GM23248 (cell line): ENCODE results near the gene KIF25. TPM values are rescaled to one million over a fixed set of nuclear protein-coding genes. Genes with fewer than 3 reads are reported as not detected.
A peak's percentile ranks its signal among the peaks of the same experiment; 100 is the strongest.

Source experiments
- DNase-seq: peaks from one replicate; pipeline ENCODE4 v3.0.0-alpha.2; 2015
- H2AFZ ChIP-seq: fragments of 200-600 bp; sonication (generic); 2 replicates; pipeline ENCODE4 v1.6.1; 2016; ENCODE audit warnings: antibody characterized with exemption
- H3F3A ChIP-seq: fragments of 200-600 bp; sonication (generic); 2 replicates; pipeline ENCODE4 v1.6.1; 2016; ENCODE audit warnings: mild to moderate bottlenecking, antibody characterized with exemption, mixed run types; ENCODE audit not compliant: insufficient read depth
- H3K27ac ChIP-seq: fragments of 200-600 bp; sonication (generic); 2 replicates; pipeline ENCODE4 v1.5.1; 2016; ENCODE audit warnings: mild to moderate bottlenecking
- H3K27me3 ChIP-seq: fragments of 200-600 bp; sonication (generic); replicated peaks from 2 replicates; pipeline ENCODE4 v1.6.1; 2016; ENCODE audit warnings: mild to moderate bottlenecking; ENCODE audit not compliant: insufficient read depth
- H3K36me3 ChIP-seq: fragments of 200-600 bp; sonication (generic); 2 replicates; pipeline ENCODE4 v1.6.1; 2016; ENCODE audit warnings: low read depth, mild to moderate bottlenecking
- H3K4me1 ChIP-seq: fragments of 200-600 bp; sonication (generic); 2 replicates; pipeline ENCODE4 v1.6.1; 2016; ENCODE audit warnings: mild to moderate bottlenecking; ENCODE audit not compliant: insufficient read depth
- H3K4me2 ChIP-seq: fragments of 200-600 bp; sonication (generic); one replicate; pipeline ENCODE4 v1.6.1; 2016; ENCODE audit warnings: mild to moderate bottlenecking; ENCODE audit not compliant: unreplicated experiment
- H3K4me3 ChIP-seq: fragments of 200-600 bp; sonication (generic); 2 replicates; pipeline ENCODE4 v1.5.1; 2016; ENCODE audit warnings: mild to moderate bottlenecking
- H3K79me2 ChIP-seq: fragments of 200-600 bp; sonication (generic); 2 replicates; pipeline ENCODE4 v1.6.1; 2016; ENCODE audit warnings: mild to moderate bottlenecking; ENCODE audit not compliant: insufficient read depth
- H3K9ac ChIP-seq: fragments of 200-600 bp; sonication (generic); 2 replicates; pipeline ENCODE4 v1.6.1; 2016; ENCODE audit warnings: mild to moderate bottlenecking
- H3K9me2 ChIP-seq: fragments of 200-600 bp; sonication (generic); 2 replicates; pipeline ENCODE4 v1.6.1; 2016; ENCODE audit warnings: mixed run types, mild to moderate bottlenecking, moderate library complexity; ENCODE audit not compliant: insufficient read depth
- H3K9me3 ChIP-seq: fragments of 200-600 bp; sonication (generic); one replicate; pipeline ENCODE4 v1.6.1; 2017; ENCODE audit warnings: low read depth
- H4K20me1 ChIP-seq: fragments of 200-600 bp; sonication (generic); 2 replicates; pipeline ENCODE4 v1.6.0; 2016; ENCODE audit not compliant: insufficient read depth
- EZH2 ChIP-seq: fragments of 200-600 bp; sonication (generic); IDR thresholded peaks from 2 replicates; pipeline ENCODE4 v1.6.1; 2018; ENCODE audit warnings: antibody characterized with exemption, mild to moderate bottlenecking; ENCODE audit not compliant: insufficient read depth, poor library complexity, severe bottlenecking
- EZH2phosphoT487 ChIP-seq: fragments of 200-600 bp; sonication (generic); IDR thresholded peaks from 2 replicates; pipeline ENCODE4 v1.6.1; 2018; ENCODE audit warnings: antibody characterized with exemption, moderate library complexity, mild to moderate bottlenecking, low read depth; ENCODE audit not compliant: insufficient read depth
- WGBS, 2 experiments: methylation state at CpG; one replicate each; pipeline ENCODE4 v1.1.6; 2015 to 2017; ENCODE audit warnings: low lambda C conversion rate in 2 of 2, low coverage in 1 of 2; ENCODE audit errors: missing lambda C conversion rate in 2 of 2; 5-methylcytosine and 5-hydroxymethylcytosine counted together
- in situ Hi-C: fragments of 300-500 bp; cut with MboI; formaldehyde crosslinking; loops from 2 replicates; pipeline ENCODE4 v1.15.0; 2020
- polyA plus RNA-seq: library from polyadenylated mRNA; unstranded; fragments of >200 nt; fragmentation: Nextera tagmentation; extraction: Ambion mirVana; gene quantifications from 2 replicates; pipeline ENCODE4 v1.2.1, GENCODE V29; 2016
- total RNA-seq: library from RNA; depleted of rRNA; stranded (reverse); fragments of >200 nt; shearing (Covaris generic); gene quantifications from 2 replicates; pipeline ENCODE4 v1.2.3, GENCODE V29; 2014

Gene KIF25
- total and polyA plus RNA-seq, 2 experiments from 2014 or later = not detected

DNA sequence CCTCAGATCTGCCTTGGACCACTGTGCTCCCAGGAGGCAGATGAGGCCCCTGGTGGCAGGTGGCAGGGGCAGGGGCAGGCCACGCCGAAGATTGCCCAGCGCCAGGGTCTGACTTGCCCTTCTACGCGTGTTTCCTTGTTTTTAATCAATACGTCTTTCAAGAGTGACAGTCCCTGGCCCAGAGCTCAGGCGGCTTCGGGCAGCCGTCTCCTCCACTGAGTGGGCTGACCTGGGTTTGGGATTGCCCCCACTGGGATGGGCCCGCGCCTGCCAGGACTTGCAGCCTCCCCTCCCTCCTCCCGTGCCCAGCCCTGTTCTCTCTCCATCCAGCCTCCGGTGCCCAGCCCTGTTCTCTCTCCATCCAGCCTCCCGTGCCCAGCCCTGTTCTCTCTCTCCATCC is 60.4 kb downstream of the KIF25 start:
- Histone ChIP-seq H3K27ac (no peak overlapping the region), H3K4me1 (no peaks in the 10 kb centered on the region), H3K79me2 (no peaks in the 10 kb centered on the region), H3K4me3 (no peak overlapping the region), H3K4me2 (no peak overlapping the region), H4K20me1 (no peaks in the 10 kb centered on the region), H3K9me3 (no peaks in the 10 kb centered on the region), H3K27me3 (no peaks in the 10 kb centered on the region), H3F3A (no peaks in the 10 kb centered on the region), H3K9ac (no peak overlapping the region), H3K9me2 (no peaks in the 10 kb centered on the region), H3K36me3 (no peaks in the 10 kb centered on the region), H2AFZ (no peak overlapping the region)
- no peak for DNase-seq
- WGBS, 2 experiments = 86 to 93% methylated on average over 11 to 14 of the region's 14 CpGs
- TF ChIP-seq EZH2phosphoT487 (no peak), EZH2 (no peak)
- in situ Hi-C loops = no loop called here

DNA sequence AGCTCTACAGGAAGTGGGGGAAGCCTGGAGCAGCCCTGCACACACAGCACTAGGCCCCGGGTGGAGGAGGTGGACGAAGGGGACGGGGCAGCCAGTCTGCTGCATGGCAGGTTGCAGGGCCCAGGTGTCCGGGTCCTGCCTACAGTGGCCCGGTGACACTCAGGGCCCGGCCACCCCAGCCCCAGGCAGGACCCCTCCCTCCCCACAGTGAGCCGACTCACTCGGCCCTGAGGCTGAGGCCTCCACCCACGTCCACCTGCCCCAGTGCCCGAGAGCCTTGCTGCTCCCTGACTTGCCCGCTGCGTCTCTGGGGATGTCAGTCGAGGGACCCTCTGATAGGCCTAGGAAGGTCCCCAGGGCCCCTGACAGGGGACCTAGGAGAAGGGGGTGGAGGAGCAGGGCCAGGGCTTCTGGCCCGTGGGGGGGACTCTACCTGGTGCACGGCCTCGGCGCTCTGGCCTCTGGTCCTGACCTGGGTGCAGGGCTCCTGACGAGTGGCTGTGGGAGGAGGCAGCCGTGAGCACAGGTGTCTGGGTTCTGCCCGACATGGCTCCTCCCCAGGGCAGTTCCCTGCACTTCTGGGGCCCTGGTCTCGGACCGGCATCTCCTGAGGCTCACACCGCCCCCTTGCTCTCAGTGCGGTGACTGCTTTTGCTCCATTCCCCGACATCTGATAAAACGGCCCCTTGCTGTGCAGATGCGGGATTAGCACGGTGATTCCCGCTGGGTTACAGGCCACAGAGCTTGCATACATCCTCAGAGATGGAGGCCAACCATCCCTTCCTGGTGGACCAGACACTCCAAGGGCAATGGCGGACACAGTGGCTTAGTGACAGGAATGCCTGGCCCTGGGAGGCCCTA is 61.5 kb downstream of the KIF25 start:
- H3K4me1 ChIP-seq = no peaks in the 10 kb centered on the region

DNA sequence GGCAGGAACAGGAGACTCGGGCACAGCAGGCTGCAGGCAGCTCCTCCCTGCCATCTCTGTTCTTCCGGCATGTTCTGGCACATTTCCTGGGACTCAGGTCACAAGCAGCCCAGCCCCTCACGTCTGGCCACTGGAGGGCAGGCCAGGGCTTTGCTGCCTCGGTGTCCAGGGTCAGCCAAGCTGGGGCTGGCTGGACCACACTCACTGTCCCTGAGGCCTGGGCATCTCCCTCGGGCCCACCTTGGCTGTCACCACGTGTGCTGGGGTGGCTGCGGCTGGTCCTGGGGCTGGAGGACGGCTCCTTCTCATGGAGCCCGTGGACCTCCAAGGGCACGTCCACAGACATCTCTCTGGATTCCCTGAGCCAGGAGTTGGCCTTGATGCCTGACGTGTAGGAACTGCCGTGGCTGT is 63.1 kb downstream of the KIF25 start:
- DNase-seq = peak; percentile 67
- Histone ChIP-seq H3K4me3 (no peak overlapping the region), H3K9me3 (no peaks in the 10 kb centered on the region), H3K4me2 (no peak overlapping the region), H3K36me3 (no peaks in the 10 kb centered on the region), H3K9ac (no peak overlapping the region), H3K27ac (no peak overlapping the region), H4K20me1 (no peaks in the 10 kb centered on the region), H3F3A (no peaks in the 10 kb centered on the region), H3K27me3 (no peaks in the 10 kb centered on the region), H3K9me2 (no peaks in the 10 kb centered on the region), H3K79me2 (no peaks in the 10 kb centered on the region), H2AFZ (no peak overlapping the region), H3K4me1 (no peaks in the 10 kb centered on the region)
- in situ Hi-C loops = no loop called here
- WGBS, 2 experiments = 59% methylated on average over 12 of the region's 12 CpGs
- TF ChIP-seq EZH2 (no peak), EZH2phosphoT487 (no peak)

More for the DNA sequence above, 61.5 kb downstream of the KIF25 start:
- 89 to 93% methylated on average over 27 of the region's 30 CpGs for WGBS, 2 experiments
- Histone ChIP-seq H3F3A (no peaks in the 10 kb centered on the region), H3K9me2 (no peaks in the 10 kb centered on the region), H3K4me2 (no peak overlapping the region), H3K4me3 (no peak overlapping the region), H3K27me3 (no peaks in the 10 kb centered on the region), H2AFZ (no peak overlapping the region), H3K36me3 (no peaks in the 10 kb centered on the region), H3K27ac (no peak overlapping the region), H4K20me1 (no peaks in the 10 kb centered on the region), H3K9ac (no peak overlapping the region), H3K79me2 (no peaks in the 10 kb centered on the region), H3K9me3 (no peaks in the 10 kb centered on the region)
- TF ChIP-seq EZH2 = no peak
- no peak for TF ChIP-seq EZH2phosphoT487
- no peak for DNase-seq
- in situ Hi-C loops = no loop called here

DNA sequence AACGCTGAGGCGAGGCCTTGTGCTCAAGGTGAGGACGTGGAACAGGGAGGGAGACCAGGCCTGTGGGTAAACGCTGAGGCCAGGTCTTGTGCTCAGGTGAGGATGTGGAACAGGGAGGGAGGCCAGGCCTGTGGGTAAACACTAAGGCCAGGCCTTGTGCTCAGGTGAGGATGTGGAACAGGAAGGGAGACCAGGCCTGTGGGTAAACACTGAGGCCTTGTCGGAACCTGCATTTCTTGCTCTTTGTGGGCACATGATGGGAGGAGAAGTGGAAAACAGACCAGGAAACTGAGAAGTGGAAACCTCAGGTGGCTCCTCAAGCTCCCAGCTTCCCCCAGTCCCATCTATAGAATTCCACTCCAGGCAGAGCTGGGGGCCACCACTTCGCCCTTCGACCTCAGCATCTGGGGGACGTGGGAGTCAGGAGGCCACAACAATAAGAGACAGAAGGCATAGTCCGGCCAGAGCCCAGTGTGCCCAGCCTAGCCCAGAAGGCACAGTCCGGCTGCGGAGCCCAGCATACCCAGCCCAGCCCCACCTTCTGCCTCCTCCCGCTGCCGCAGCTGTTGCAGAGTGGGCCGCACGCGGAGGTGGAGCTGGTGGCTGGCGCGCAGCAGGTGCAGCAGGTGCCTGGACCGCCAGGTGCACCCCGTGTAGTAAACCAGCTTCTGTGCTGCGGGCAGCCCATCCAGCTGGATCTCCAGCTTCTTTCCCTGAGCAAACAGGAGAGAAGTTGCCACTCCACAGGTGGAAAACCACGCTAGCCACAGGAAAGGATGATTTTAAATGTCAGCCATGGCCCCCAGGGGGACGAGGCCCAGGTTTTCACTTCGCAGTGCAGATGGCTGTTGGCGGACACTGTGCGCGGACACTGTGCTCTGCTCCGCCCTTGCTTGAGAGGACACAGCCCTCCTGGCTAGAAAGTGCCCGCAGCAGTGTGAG is 64.1 kb downstream of the KIF25 start:
- H3K27ac ChIP-seq = no peak overlapping the region
- in situ Hi-C loops = no loop called here
- TF ChIP-seq EZH2phosphoT487 = no peak
- no peak for TF ChIP-seq EZH2
- no peak overlapping the region for H3K4me2 ChIP-seq
- H3K9me2 ChIP-seq = no peaks in the 10 kb centered on the region
- no peak for DNase-seq
- no peaks in the 10 kb centered on the region for H3K36me3 ChIP-seq
- H3K9me3 ChIP-seq = no peaks in the 10 kb centered on the region
- H3K27me3 ChIP-seq = no peaks in the 10 kb centered on the region
- WGBS, 2 experiments = 86 to 89% methylated on average over 27 to 29 of the region's 29 CpGs
- H3K4me1 ChIP-seq = no peaks in the 10 kb centered on the region
- H4K20me1 ChIP-seq = no peaks in the 10 kb centered on the region
- no peaks in the 10 kb centered on the region for H3K79me2 ChIP-seq
- H3K9ac ChIP-seq = no peak overlapping the region
- no peaks in the 10 kb centered on the region for H3F3A ChIP-seq
- no peak overlapping the region for H2AFZ ChIP-seq
- H3K4me3 ChIP-seq = no peak overlapping the region
